Measurements from ENCODE around the gene CABLES1.
"Not testable (repeated sequence)": the region's sequence is repeated elsewhere in the genome, so short reads cannot be mapped to it uniquely, and the experiment has no call there.

CABLES1 gene

GRCh38 chr18:23247896-23248295 lies 112.6 kb downstream of the CABLES1 start:
- DNase-seq, result no peak

DNA sequence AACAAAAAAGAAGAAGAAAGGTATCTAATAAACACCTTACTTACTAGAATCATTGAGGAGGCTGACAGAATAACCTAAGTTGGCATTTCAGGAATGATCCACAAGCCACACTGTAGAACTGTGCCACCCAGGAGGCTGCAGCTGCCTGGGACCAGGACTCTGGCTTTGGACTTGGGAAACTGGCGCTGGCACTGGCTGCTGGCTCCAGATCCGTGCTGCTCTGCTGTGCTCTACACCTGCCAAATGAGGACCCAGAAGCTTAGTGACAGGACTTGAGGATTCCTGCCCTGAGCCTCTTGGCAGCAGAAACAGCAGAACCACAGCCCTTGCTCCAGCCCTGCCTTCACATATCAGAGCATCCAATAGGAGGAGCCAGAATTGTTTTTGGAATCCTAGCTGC lies 113.5 kb downstream of the CABLES1 start:
- no peak for DNase-seq

- DNase-seq, result no peak
These were observed 114.1 kb downstream of the CABLES1 start for GRCh38 chr18:23249348-23249747.

GRCh38 chr18:23250893-23251656 lies 115.8 kb downstream of the CABLES1 start:
- no peak for DNase-seq

DNA sequence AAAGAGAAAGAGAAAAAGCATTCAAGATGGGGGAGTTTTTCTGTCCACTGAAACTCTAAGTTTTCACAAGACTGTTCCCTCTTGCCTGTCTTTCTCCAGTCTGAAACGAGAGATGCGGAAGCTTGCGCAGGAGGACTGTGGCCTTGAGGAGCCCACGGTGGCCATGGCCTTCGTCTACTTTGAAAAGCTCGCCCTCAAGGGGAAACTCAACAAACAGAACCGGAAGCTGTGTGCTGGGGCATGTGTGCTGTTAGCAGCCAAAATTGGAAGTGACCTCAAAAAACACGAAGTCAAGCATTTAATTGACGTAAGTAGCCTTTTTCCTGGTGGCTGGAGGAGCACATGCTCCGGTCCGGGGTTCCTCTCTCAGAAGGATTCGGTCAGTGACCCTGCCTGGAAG lies 118.3 kb downstream of the CABLES1 start:
- no peak for DNase-seq

DNA sequence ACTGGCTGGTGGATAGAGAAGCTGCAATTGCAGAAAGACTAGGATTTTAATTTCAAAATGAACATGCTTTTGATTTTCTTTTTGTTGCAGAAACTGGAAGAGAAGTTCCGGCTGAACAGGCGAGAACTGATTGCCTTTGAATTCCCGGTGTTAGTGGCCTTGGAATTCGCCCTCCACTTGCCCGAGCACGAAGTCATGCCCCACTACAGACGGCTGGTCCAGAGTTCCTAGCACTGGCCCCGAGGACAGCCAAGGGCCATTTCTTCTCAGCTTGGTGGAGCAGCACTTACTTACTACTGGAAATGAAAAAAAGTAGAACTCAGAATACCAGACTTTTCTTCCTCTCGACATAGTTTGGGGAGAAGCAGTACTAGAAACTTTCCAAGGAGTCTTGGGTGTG lies 121.9 kb downstream of the CABLES1 start:
- no peak for DNase-seq

- DNase-seq, result no peak
These were observed 122.6 kb downstream of the CABLES1 start for GRCh38 chr18:23257686-23258565.

GRCh38 chr18:23258566-23259469 lies 123.5 kb downstream of the CABLES1 start:
- no peak for DNase-seq

- no peak for DNase-seq
These were observed 124.7 kb downstream of the CABLES1 start for GRCh38 chr18:23259701-23260681.

DNA sequence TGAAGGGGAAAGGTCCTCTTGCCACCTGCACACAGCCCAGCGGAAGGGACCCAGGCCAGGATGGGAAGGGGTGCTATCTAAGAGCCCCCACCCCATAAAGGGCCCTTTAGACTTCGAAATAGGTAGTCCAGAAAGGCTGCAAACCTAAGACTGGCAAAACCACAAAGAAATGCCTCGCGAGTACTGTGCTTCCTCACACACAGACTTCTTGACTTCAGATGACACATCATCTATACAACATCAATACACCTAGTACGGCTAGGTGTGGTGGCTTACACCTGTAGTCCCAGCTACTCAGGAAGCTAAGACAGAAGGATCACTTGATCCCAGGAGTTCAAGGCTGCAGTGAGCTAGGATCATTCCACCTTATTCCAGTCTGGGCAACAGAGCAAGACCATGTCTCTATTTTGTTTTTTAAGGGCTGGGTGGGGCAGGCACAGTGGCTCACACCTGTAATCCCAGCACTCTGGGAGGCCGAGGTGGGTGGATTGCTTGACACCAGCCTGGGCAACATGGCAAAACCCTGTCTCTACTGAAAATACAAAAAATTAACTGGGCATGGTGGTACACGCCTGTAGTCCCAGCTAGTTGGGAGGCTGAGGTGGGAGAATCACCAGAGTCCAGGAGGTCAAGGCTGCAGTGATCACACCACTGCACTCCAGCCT lies 125.8 kb downstream of the CABLES1 start:
- no peak for DNase-seq

DNA sequence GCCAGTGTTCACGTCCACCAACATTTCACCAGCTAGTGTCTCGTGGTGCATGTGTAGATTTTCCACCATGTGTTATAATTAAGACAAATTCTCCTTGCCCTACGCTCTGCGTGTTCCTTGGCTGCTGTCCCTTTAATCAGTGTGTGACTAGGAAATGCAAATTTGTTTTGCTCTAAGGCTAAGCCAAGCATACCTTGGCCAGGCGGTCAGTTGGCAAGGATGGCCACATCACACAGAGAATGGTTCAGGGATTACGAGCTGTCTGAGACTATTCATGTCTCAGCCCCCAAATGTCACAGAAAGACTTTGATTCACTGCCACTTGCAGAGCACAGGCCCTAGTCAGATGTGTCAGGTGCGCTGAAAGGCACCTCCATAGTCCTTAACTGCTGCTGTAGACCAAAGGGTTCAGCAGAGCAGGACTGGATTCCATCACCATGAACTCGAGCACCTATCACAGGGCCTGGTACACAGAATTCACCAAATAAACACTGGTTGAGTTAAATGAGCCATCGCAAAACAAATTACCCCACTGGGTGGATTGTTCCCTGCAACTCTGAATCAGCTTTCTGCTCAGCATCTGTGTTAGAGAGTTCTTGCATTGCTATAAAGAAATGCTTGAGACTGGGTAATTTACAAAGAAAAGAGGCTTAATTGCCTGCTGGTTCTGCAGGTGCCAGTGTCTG lies 128.4 kb downstream of the CABLES1 start:
- no peak for DNase-seq

GRCh38 chr18:23265682-23266399 lies 130.6 kb downstream of the CABLES1 start:
- no peak for DNase-seq

- no peak for DNase-seq
These were observed 131.6 kb downstream of the CABLES1 start for GRCh38 chr18:23266717-23267446.

- DNase-seq, result no peak
These were observed 132.1 kb downstream of the CABLES1 start for GRCh38 chr18:23267447-23267776.

- DNase-seq, result no peak
These were observed 133.4 kb downstream of the CABLES1 start for GRCh38 chr18:23268641-23269040.

- not testable (repeated sequence) for DNase-seq
These were observed 133.8 kb downstream of the CABLES1 start for GRCh38 chr18:23269068-23269467.

DNA sequence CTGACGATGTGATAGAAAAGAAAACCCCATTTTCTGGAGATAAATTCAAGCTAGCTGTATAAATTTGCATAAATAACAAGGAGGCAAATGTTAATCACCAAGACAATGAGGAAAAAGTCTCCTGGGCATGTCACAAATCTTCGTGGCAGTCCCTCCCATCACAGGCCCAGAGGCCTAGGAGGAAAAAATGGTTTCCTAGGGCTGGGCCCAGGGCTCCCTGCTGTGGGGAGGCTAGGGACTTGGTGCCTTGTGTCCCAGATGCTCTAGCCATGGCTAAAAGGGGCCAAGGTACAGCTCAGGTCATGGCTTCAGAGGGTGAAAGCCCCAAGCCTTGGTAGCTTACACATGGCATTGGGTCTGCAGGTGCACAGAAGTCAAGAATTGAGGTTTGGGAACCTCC lies 134.6 kb downstream of the CABLES1 start:
- no peak for DNase-seq

- no peak for DNase-seq
These were observed 135.8 kb downstream of the CABLES1 start for GRCh38 chr18:23270986-23271680.

All from effector CD4-positive, alpha-beta T cell (primary cell).